ENCODE measurements around the gene IFI27L1.

The IFI27L1 gene

DNA sequence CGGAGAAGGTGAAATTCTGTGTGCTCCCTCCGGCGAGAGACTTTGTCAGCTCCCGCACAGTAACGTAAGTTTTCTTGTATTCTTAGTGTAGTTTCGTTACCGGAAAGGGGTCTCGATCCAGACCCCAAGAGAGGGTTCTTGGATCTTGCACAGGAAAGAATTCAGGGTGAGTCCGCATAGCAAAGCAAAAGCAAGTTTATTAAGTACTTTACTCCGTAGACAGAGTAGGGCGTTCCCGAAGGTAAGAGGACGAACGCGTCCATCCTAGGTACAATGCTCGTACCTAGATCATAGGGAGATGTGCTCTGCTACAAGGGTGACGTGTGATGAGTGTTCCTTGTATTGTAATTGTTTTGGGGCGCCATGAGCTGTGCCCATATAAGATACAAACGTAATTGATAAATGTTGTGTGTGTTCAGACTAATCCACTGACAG lies 293 bp downstream of the IFI27L1 start:
- no peak for FAIRE-seq

DNA sequence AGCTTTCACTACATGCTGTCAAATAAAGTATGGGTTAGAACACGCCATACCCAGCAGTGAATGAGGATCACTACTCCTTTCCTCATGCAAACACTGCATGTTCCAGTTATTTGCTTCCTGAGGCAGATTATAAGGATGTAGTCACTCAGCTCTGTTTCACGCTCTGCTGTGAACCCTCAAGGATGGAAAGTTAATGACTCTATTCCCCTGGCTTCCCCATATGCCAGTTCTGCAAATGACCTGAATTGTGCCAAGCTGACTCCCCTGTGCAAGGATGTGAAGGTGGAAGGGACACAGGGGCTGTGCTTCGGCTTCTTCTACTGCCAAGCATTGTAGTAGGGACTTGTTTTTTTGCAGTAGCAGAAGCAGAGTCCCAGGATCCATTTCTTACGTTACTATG lies 6.8 kb downstream of the IFI27L1 start:
- FAIRE-seq, result no peak

GRCh38 chr14:94088516-94088915 lies 7.4 kb downstream of the IFI27L1 start:
- no peak for FAIRE-seq

- no peak for FAIRE-seq
Observed at GRCh38 chr14:94089479-94089878, 8.4 kb downstream of the IFI27L1 start.

DNA sequence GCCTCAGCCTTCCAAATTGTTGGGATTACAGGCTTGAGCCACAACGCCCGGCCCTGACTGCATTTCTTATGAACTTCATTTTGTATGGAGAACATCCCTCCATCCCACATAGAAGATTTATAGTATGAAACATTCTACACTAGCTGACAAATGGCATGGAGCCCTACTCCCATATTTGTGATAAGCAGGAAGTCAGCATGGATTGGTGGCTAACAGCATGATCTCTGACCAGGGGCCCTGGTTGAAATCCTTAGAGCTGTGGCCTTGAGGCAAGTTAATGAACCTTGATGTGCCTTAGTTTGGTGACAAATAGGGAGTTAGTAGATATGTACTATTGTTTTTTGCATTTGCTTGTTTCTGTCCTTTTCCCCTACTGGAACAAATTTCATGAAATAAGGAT lies 12.3 kb downstream of the IFI27L1 start:
- FAIRE-seq, result no peak

DNA sequence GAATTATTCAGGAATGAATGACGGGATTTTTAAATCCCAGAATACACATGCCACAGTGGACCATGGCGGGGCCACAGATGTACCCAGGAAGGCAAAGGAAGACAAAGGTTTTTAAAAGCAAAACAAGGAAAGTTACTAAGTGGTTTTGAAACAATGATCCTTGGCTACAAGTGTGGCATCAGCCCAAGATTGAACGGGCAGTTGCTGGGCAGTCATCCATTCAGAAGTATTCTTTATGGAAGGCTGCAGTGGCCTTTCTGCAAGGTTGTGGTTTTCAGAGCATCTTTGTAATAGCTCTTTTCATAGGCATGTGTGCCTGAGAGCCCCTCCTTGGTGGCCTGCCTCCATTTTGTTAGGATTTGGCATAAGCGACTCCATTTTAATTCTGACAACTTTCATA lies 16.0 kb downstream of the IFI27L1 start:
- FAIRE-seq, result no peak

DNA sequence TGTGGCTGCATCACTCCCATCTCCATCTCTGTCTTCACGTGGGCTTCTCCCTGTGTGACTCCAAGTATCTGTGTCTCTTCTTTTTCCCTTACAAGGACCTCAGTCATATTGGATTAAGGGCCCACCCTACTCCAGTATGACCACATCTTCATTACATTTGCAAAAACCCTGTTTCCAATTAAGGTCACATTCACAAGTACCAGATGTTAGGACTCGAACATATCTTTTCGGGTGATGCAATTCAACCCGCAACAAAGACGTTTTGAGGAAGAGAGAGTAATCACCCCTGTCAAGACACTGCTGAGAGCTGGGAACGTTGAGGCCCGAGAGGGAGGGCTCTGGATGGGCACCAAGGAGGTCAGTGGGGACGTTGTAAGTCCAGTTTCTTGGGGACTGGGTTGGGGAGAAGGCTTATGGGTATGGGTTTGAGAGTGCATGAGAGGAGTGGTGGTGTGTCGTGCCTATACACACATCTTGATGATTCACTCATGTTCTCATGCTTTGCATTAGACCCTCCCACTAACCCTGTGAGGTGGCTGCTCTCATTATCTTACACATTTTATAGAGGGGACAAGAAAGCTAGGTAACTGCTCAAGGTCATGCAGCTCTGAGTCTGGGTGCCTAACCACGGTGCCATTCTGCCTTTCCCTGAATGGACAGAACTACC lies 17.3 kb downstream of the IFI27L1 start:
- no peak for FAIRE-seq

DNA sequence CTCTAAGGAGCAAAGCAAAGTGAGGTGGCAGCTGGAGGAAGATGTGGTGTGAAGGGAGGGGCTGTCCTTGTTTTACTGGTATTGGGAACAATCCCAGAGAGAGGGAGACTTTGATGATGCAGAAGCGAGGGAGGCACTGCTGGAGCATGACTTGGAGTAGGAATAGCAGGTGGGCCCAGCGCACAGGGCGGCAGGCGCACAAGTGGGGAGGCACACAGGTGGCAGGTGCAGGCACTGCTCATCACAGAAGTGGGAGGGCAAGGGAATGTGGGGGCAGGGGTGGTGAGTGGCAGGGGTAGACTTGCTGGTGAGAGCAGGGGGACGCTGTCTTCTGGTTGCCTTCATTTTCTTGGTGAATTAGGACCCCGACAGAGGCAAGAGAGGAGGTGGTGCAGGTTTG lies 17.9 kb downstream of the IFI27L1 start:
- no peak for FAIRE-seq

DNA sequence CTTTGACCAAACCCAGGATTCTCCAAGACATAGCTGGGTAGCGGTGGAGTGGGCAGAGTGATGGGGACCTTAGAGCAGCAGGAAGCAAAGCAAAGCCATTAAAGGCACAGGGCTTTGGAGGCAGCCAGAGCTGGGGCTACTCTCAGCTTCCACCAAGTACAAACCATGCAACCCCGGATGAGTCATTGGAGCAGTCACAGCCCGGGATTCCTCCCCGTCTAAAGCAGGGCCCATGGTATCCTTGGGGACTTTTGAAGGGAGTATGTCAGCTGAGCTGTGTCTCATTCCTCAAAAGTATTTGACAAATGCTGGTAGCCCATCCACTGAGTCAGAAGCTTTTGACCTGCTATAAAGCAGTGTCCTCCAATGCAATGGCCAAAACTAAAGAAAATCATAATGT lies 19.7 kb downstream of the IFI27L1 start:
- no peak for FAIRE-seq

GRCh38 chr14:94101748-94102147 lies 20.6 kb downstream of the IFI27L1 start:
- FAIRE-seq, result no peak

GRCh38 chr14:94102768-94103482 lies 21.8 kb downstream of the IFI27L1 start:
- FAIRE-seq, result no peak

DNA sequence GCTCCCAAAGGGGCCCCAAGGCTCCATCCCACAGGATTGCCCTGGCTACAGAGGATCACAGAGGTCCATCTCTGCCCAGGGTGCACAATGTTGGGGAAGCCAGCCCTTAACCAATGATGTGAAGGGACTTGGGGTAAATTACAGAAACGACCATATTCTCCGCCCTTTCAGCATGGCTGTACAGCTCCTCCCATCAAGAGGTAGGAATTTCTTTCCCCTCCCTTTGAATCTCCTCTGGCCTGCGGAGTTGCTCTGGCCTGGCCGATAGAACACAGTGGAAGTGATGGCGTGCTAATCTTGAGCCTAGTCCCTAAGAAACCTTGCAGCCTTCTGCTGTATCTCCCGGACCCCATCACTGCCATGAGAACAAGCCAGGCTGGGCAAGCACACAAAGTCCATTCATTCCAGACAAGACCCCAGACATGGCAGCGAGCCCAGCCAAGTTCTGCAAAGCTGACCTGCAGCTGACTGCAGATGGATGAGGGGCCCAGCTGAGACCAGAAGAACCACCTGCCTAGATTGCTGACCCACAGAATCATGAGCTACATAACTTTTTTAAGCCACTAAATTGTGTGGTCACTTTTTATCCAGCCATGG lies 22.5 kb downstream of the IFI27L1 start:
- no peak for FAIRE-seq

DNA sequence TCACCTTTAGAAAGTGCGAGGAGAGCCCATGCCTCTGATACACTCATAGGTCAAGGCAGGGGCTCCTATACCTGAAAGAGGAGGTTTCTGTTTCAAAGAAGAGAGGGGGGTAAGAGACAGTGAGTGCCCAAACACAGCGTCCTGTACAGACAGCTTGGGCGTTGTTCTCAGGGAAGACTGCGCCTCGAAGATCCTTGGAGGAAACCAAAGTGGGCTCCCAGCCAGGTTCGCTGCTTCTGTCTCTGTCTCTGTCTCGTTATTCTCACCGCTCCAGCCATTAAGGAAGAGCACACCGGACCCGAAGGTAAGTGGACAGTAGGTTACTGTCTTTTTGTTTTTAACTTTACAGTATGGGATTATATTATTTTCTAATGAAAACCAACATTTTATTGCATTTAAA lies 23.6 kb downstream of the IFI27L1 start:
- no peak for FAIRE-seq

GRCh38 chr14:94109915-94110250 lies 28.8 kb downstream of the IFI27L1 start:
- FAIRE-seq, result no peak

GRCh38 chr14:94110552-94111181 lies 29.6 kb downstream of the IFI27L1 start, which contains the start of gene IFI27:
Gene IFI27, plus strand, starts transcription at chr14:94110736.
- peak; percentile 50 for FAIRE-seq

DNA sequence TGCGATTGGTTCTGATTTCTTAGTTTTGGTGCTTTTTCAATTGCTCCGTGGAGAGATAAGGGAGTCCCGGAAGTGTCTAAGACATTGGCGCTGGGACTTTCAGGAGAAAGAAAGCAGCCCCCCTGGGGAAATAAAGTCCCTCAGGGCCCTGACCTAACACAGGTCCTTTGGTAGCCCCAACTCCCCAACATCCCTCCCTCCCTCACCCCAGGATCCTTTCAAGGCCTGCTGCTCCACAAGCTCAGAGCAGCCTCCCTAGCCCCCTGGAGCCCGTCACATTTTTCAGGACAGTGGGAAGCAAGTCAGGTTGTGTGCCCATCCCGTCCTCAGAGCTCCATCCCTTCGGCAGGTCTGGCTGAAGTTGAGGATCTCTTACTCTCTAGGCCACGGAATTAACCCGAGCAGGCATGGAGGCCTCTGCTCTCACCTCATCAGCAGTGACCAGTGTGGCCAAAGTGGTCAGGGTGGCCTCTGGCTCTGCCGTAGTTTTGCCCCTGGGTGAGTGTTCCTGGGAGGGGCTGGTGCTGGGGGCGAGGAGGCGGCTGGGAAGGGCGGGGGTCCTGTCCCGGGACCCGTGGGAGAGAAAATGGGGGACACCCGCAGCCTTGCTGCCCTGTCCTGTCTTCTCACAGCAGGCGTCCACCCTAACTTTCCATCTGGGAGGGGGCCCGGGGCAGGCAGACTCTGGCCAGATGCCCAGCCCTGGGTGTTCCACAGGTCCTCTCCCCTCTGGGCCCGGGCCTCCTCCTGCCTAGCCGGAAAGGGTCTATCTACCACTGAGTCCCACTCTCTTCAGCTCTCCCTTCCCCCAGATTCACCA lies 30.4 kb downstream of the IFI27L1 start:
- FAIRE-seq, result no peak

GRCh38 chr14:94112513-94113063 lies 31.5 kb downstream of the IFI27L1 start:
- FAIRE-seq, result no peak

GRCh38 chr14:94113073-94113472 lies 32.0 kb downstream of the IFI27L1 start:
- no peak for FAIRE-seq

GRCh38 chr14:94113490-94113889 lies 32.4 kb downstream of the IFI27L1 start:
- no peak for FAIRE-seq

GRCh38 chr14:94113908-94114588 lies 32.9 kb downstream of the IFI27L1 start:
- no peak for FAIRE-seq

- FAIRE-seq, result no peak
Observed at GRCh38 chr14:94114589-94115057, 33.5 kb downstream of the IFI27L1 start.
